H1 (cell line): ENCODE results near the gene SIN3B. TPM values are rescaled to one million over a fixed set of nuclear protein-coding genes. Genes with fewer than 3 reads are reported as not detected.

Experiments
- CTCF ChIA-PET: fragments of 300-600 bp; sonication (Branson Sonifier 250); formaldehyde crosslinking; loops from one replicate; lab custom pipeline; 2021; ENCODE audit not compliant: partially characterized antibody; lab: Charles Lee
- POLR2A ChIA-PET: fragments of 300-600 bp; sonication (Branson Sonifier 250); formaldehyde crosslinking; loops from one replicate; lab custom pipeline; 2021; ENCODE audit warnings: inconsistent platforms; ENCODE audit not compliant: partially characterized antibody; lab: Charles Lee
- DNase-seq, 2 experiments: peaks; one replicate each; pipeline versions ENCODE4 v3.0.0 to v3.0.0-alpha.2; 2010 to 2022; ENCODE audit warnings: low spot score in 2 of 2, low read depth in 1 of 2, mixed read lengths in 1 of 2
- FAIRE-seq: peaks from 2 replicates; lab custom pipeline; 2011; peaks lifted over from hg19 to GRCh38; lab: Jason Lieb, UNC
- H2AFZ ChIP-seq: 2 replicates; pipeline ENCODE4 v1.8.1; 2012; ENCODE audit warnings: low read length, inconsistent platforms
- H2AK5ac ChIP-seq: 2 replicates; pipeline ENCODE4 v1.6.1; 2013; ENCODE audit warnings: low read depth, low read length
- H2BK120ac ChIP-seq: replicated peaks from 2 replicates; pipeline ENCODE3; 2013; ENCODE audit warnings: low read depth, low read length, inconsistent platforms
- H2BK12ac ChIP-seq: 2 replicates; pipeline ENCODE4 v1.6.1; 2013; ENCODE audit warnings: low read depth, low read length
- H2BK15ac ChIP-seq: 2 replicates; pipeline ENCODE4 v1.6.1; 2013; ENCODE audit warnings: low read length
- H2BK20ac ChIP-seq: 2 replicates; pipeline ENCODE4 v1.6.1; 2013; ENCODE audit warnings: low read length
- H2BK5ac ChIP-seq: 2 replicates; pipeline ENCODE4 v1.6.1; 2013; ENCODE audit warnings: low read depth, low read length
- H3K14ac ChIP-seq: 2 replicates; pipeline ENCODE4 v1.6.1; 2013; ENCODE audit warnings: inconsistent platforms; ENCODE audit not compliant: insufficient read length
- H3K18ac ChIP-seq: 2 replicates; pipeline ENCODE4 v1.6.1; 2013; ENCODE audit warnings: low read length; ENCODE audit errors: extremely low read depth
- H3K23ac ChIP-seq: 2 replicates; pipeline ENCODE4 v1.6.1; 2013; ENCODE audit warnings: inconsistent platforms; ENCODE audit not compliant: insufficient read length
- H3K23me2 ChIP-seq: 2 replicates; pipeline ENCODE4 v1.6.1; 2013; ENCODE audit warnings: low read depth, low read length
- H3K27ac ChIP-seq: 2 replicates; pipeline ENCODE4 v1.6.1; 2011; ENCODE audit warnings: low read depth, low read length, inconsistent platforms
- H3K27me3 ChIP-seq, 4 experiments: replicated peaks in 1 of 4; 1 replicate in 1 of 4; 2 replicates in 3 of 4; pipeline versions ENCODE4 v1.6.1 to v1.8.1; 2011 to 2013; ENCODE audit warnings: low read length in 3 of 4, mild to moderate bottlenecking in 3 of 4, inconsistent platforms in 2 of 4, mixed read lengths in 2 of 4, moderate library complexity in 1 of 4; ENCODE audit not compliant: control insufficient read depth in 3 of 4, insufficient read depth in 3 of 4; ENCODE audit errors: extremely low read depth in 1 of 4
- H3K36me3 ChIP-seq, 4 experiments: 2 replicates each; pipeline versions ENCODE4 v1.6.1 to v1.8.1; 2011 to 2013; ENCODE audit warnings: mild to moderate bottlenecking in 4 of 4, low read length in 3 of 4, moderate library complexity in 2 of 4, control low read depth in 1 of 4, inconsistent platforms in 1 of 4; ENCODE audit not compliant: insufficient read depth in 4 of 4, control insufficient read depth in 2 of 4
- H3K4ac ChIP-seq: replicated peaks from 2 replicates; pipeline ENCODE3; 2013; ENCODE audit warnings: low read length, low read depth, mixed read lengths, inconsistent platforms; ENCODE audit not compliant: insufficient read length
- H3K4me1 ChIP-seq, 4 experiments: replicated peaks in 1 of 4; 1 replicate in 1 of 4; 2 replicates in 3 of 4; pipeline versions ENCODE4 v1.6.1 to v1.8.1; 2011 to 2013; ENCODE audit warnings: low read length in 3 of 4, inconsistent platforms in 2 of 4, mixed read lengths in 1 of 4; ENCODE audit not compliant: insufficient read depth in 4 of 4, control insufficient read depth in 3 of 4
- H3K4me2 ChIP-seq, 2 experiments: 2 replicates each; pipeline versions ENCODE4 v1.6.1 to v1.8.1; 2011 to 2013; ENCODE audit warnings: low read depth in 2 of 2, low read length in 2 of 2, control low read depth in 1 of 2, inconsistent platforms in 1 of 2, mild to moderate bottlenecking in 1 of 2; ENCODE audit not compliant: insufficient read depth in 1 of 2
- H3K4me3 ChIP-seq, 4 experiments: fragments of 200-600, 300-600 bp in 1 of 4; sonication (generic), shearing (Covaris generic), sonication (Bioruptor Twin) in 1 of 4; 2 replicates each; pipeline versions ENCODE4 v1.5.1 to v1.8.1; 2011 to 2016; ENCODE audit warnings: low read length in 4 of 4, low read depth in 3 of 4, control low read depth in 2 of 4, inconsistent platforms in 2 of 4, mild to moderate bottlenecking in 2 of 4, mixed read lengths in 1 of 4, moderate library complexity in 1 of 4; ENCODE audit not compliant: insufficient read depth in 2 of 4; ENCODE audit errors: extremely low read depth in 1 of 4
- H3K56ac ChIP-seq: replicated peaks from 2 replicates; pipeline ENCODE3; 2013; ENCODE audit warnings: low read depth, mild to moderate bottlenecking, mixed read lengths, low read length, inconsistent platforms; ENCODE audit not compliant: insufficient read length
- H3K79me1 ChIP-seq: 2 replicates; pipeline ENCODE4 v1.6.1; 2013; ENCODE audit warnings: low read depth, low read length, control low read depth
- H3K79me2 ChIP-seq, 2 experiments: 2 replicates each; pipeline versions ENCODE4 v1.6.1 to v1.8.1; 2012 to 2013; ENCODE audit warnings: low read length in 2 of 2, mild to moderate bottlenecking in 2 of 2, inconsistent platforms in 1 of 2; ENCODE audit not compliant: insufficient read depth in 2 of 2, control insufficient read depth in 1 of 2
- H3K9ac ChIP-seq, 4 experiments: replicated peaks in 1 of 4; 1 replicate in 1 of 4; 2 replicates in 3 of 4; pipeline versions ENCODE4 v1.6.1 to v1.8.1; 2011 to 2013; ENCODE audit warnings: low read depth in 3 of 4, low read length in 3 of 4, control low read depth in 2 of 4, mild to moderate bottlenecking in 2 of 4, moderate library complexity in 2 of 4, inconsistent platforms in 1 of 4; ENCODE audit errors: extremely low read depth in 1 of 4
- H3K9me3 ChIP-seq, 2 experiments: 2 replicates each; pipeline versions ENCODE4 v1.6.1 to v1.8.1; 2012 to 2013; ENCODE audit warnings: mild to moderate bottlenecking in 2 of 2, moderate library complexity in 2 of 2, control low read depth in 1 of 2, inconsistent platforms in 1 of 2, low read depth in 1 of 2, low read length in 1 of 2, mixed read lengths in 1 of 2; ENCODE audit not compliant: insufficient read depth in 2 of 2
- H4K20me1 ChIP-seq, 2 experiments: replicated peaks in 1 of 2; 2 replicates each; pipeline versions ENCODE3 to v1.8.1; 2011 to 2013; ENCODE audit warnings: inconsistent platforms in 2 of 2, low read length in 2 of 2, mild to moderate bottlenecking in 1 of 2; ENCODE audit not compliant: insufficient read depth in 2 of 2, control insufficient read depth in 1 of 2
- H4K5ac ChIP-seq: 2 replicates; pipeline ENCODE4 v1.6.1; 2013; ENCODE audit warnings: low read length, low read depth, mixed read lengths, inconsistent platforms; ENCODE audit not compliant: insufficient read length
- H4K8ac ChIP-seq: 2 replicates; pipeline ENCODE4 v1.8.0; 2013; ENCODE audit warnings: mild to moderate bottlenecking, moderate library complexity, low read length, inconsistent platforms; ENCODE audit not compliant: insufficient read depth; ENCODE audit errors: extremely low read depth
- H4K91ac ChIP-seq: replicated peaks from 2 replicates; pipeline ENCODE3; 2013; ENCODE audit warnings: low read length, mixed read lengths, inconsistent platforms; ENCODE audit not compliant: insufficient read length
- CBX8 ChIP-seq: fragments of 300-800, 300-1000 bp; sonication (generic); IDR thresholded peaks from 2 replicates; pipeline ENCODE4 v1.7.1; 2016; ENCODE audit warnings: low read depth, low read length, borderline replicate concordance
- FOSL1 ChIP-seq: IDR thresholded peaks from 2 replicates; pipeline ENCODE4 v1.6.1; 2011; ENCODE audit warnings: mild to moderate bottlenecking, low read depth, low read length, moderate library complexity; ENCODE audit not compliant: insufficient read depth
- HDAC2 ChIP-seq, 2 experiments: fragments of 300-600 bp in 1 of 2; sonication (generic) in 1 of 2; IDR thresholded peaks; 2 replicates each; pipeline ENCODE4 v1.6.1; 2011 to 2012; ENCODE audit warnings: low read depth in 2 of 2, low read length in 2 of 2, mild to moderate bottlenecking in 2 of 2, moderate library complexity in 2 of 2, borderline replicate concordance in 1 of 2, inconsistent platforms in 1 of 2
- HDAC6 ChIP-seq: IDR thresholded peaks from one replicate; pipeline ENCODE4 v1.7.1; 2012; ENCODE audit warnings: low read depth, mild to moderate bottlenecking, inconsistent platforms, low read length, moderate library complexity
- PHF8 ChIP-seq: fragments of 200-600 bp; sonication (generic); conservative IDR thresholded peaks from 2 replicates; pipeline ENCODE4 v1.7.1; 2012; ENCODE audit warnings: low read depth, mild to moderate bottlenecking, inconsistent platforms, low read length, moderate library complexity
- POLR2AphosphoS5 ChIP-seq: IDR thresholded peaks from 2 replicates; pipeline ENCODE4 v1.6.1; 2011; ENCODE audit warnings: low read depth, low read length
- RFX5 ChIP-seq: IDR thresholded peaks from 2 replicates; pipeline ENCODE4 v1.6.1; 2011; ENCODE audit warnings: low read depth, low read length, improper control_type of control experiment, borderline replicate concordance
- RNF2 ChIP-seq: fragments of 200-900, 300-1000 bp; sonication (generic); IDR thresholded peaks from 2 replicates; pipeline ENCODE4 v1.7.1; 2016; ENCODE audit warnings: borderline replicate concordance, low read depth, mild to moderate bottlenecking, antibody characterized with exemption, low read length; ENCODE audit not compliant: poor library complexity, severe bottlenecking; ENCODE audit errors: missing control alignments
- SP1 ChIP-seq: IDR thresholded peaks from 2 replicates; pipeline ENCODE4 v1.6.1; 2011; ENCODE audit warnings: low read depth, low read length
- TBP ChIP-seq: IDR thresholded peaks from 2 replicates; pipeline ENCODE4 v1.6.1; 2011; ENCODE audit warnings: low read depth, low read length, improper control_type of control experiment
- WGBS, 2 experiments: shearing (Covaris generic) in 1 of 2; methylation state at CpG; one replicate each; pipeline versions ENCODE4 v1.1.6 to v1.1.7; 2013 to 2015; ENCODE audit warnings: low lambda C conversion rate in 2 of 2, mixed read lengths in 2 of 2, inconsistent platforms in 1 of 2, low coverage in 1 of 2, missing lambda C conversion rate in 1 of 2; ENCODE audit not compliant: insufficient replicate concordance in 2 of 2, insufficient coverage in 1 of 2, insufficient read length in 1 of 2; ENCODE audit errors: extremely low coverage in 1 of 2, missing lambda C conversion rate in 1 of 2; 5-methylcytosine and 5-hydroxymethylcytosine counted together
- polyA plus RNA-seq, 7 experiments: library from polyadenylated mRNA; depleted of rRNA in 3 of 7; stranded (reverse) in 5 of 7; unstranded in 2 of 7; fragments of >200 nt in 5 of 7; fragments of 200-250 nt in 2 of 7; gene quantifications; 1 replicate in 5 of 7; 2 replicates in 1 of 7; 4 replicates in 1 of 7; pipeline versions ENCODE4 v1.2.1 to v1.2.3, GENCODE V29; 2011 to 2013; ENCODE audit warnings: missing spikeins in 2 of 7, mixed read lengths in 2 of 7
- total RNA-seq: library from RNA; stranded (reverse); fragmentation: NEBNext Ultra II Directional; extraction: Animal tissue kit (Norgen Biotek cat#: 25700); gene quantifications from 2 replicates; pipeline ENCODE4 v1.2.1, GENCODE V29; 2021

Gene SIN3B
- total and polyA plus RNA-seq, 2 of the 8 experiments (the other 6 are each of a cell fraction or from before 2014, with no cell fraction given), result 29.5 to 71.1 TPM

GRCh38 chr19:16867211-16867610 is 38.0 kb downstream of the SIN3B start:
- H3K9ac ChIP-seq, result no peak overlapping the region
- no peak overlapping the region for H2BK12ac ChIP-seq
- no peak overlapping the region for H3K4ac ChIP-seq
- H4K91ac ChIP-seq, result no peak overlapping the region
- no peaks in the 10 kb centered on the region for H3K9me3 ChIP-seq
- no peak overlapping the region for H4K5ac ChIP-seq
- CTCF ChIA-PET, result no interaction called here
- no peak overlapping the region for H3K4me2 ChIP-seq
- no peak overlapping the region for H3K56ac ChIP-seq
- H2BK15ac ChIP-seq, result no peak overlapping the region
- WGBS, 2 experiments, result 86% methylated on average over 10 of the region's 10 CpGs; no CpG with 5 or more reads in 1 of the 2 experiments
- no peaks in the 10 kb centered on the region for H3K4me1 ChIP-seq
- no peaks in the 10 kb centered on the region for H3K23me2 ChIP-seq
- no peak for FAIRE-seq
- no peak overlapping the region for H3K18ac ChIP-seq
- H4K20me1 ChIP-seq, result peaks cover 1 to 8% of the 10 kb centered on the region in 2 experiments
- peaks cover 33 to 77% (median 62%) of the 10 kb centered on the region in 4 experiments for H3K36me3 ChIP-seq
- no peak for DNase-seq
- no peaks in the 10 kb centered on the region for H3K27me3 ChIP-seq
- H3K23ac ChIP-seq, result no peak overlapping the region
- H2AFZ ChIP-seq, result no peak overlapping the region
- H2BK20ac ChIP-seq, result no peak overlapping the region
- no peak overlapping the region for H3K14ac ChIP-seq
- H3K79me1 ChIP-seq, result peaks cover 7% of the 10 kb centered on the region
- no peak overlapping the region for H2BK5ac ChIP-seq
- no peak overlapping the region for H3K4me3 ChIP-seq
- H3K79me2 ChIP-seq, result no peaks in the 10 kb centered on the region
- H2AK5ac ChIP-seq, result no peak overlapping the region
- no peak overlapping the region for H4K8ac ChIP-seq
- no peak overlapping the region for H3K27ac ChIP-seq
- POLR2A ChIA-PET, result interaction anchor here (1.4 kb wide), 1 partner anchor 13 kb away, joined by 4 read pairs; no protein-coding TSS in a partner anchor
- H2BK120ac ChIP-seq, result no peak overlapping the region
- TF ChIP-seq CBX8 (no peak), HDAC2 (IDR thresholded peaks at IDR 0.05; ENCODE audit: borderline replicate concordance in 1 of 2, low read depth in 2 of 2, low read length in 2 of 2) (no peak), RFX5 (no peak), HDAC6 (no peak), PHF8 (no peak), FOSL1 (no peak), TBP (no peak), POLR2AphosphoS5 (no peak), SP1 (no peak), RNF2 (no peak)
